DND-41 (cell line): ENCODE measurements around the gene CADM2.

Experiments
- ATAC-seq: fragments of 200-7000 bp; cut with Tn5 transposase; 3 replicates; pipeline ENCODE4 v1.9.1; 2021; ENCODE audit warnings: low read depth; ENCODE audit not compliant: insufficient read depth
- DNase-seq: peaks from one replicate; pipeline ENCODE4 v3.0.0-alpha.2; 2020
- H2AFZ ChIP-seq: 2 replicates; pipeline ENCODE4 v1.6.0; 2012; ENCODE audit warnings: low read depth, low read length
- H3K27ac ChIP-seq: 2 replicates; pipeline ENCODE4 v1.5.1; 2012; ENCODE audit warnings: low read length, inconsistent platforms
- H3K27me3 ChIP-seq: fragments of 200-600 bp; sonication (generic); 2 replicates; pipeline ENCODE4 v1.6.0; 2012; ENCODE audit warnings: low read length, mild to moderate bottlenecking, inconsistent platforms; ENCODE audit not compliant: insufficient read depth, poor library complexity
- H3K36me3 ChIP-seq: 2 replicates; pipeline ENCODE4 v1.5.1; 2012; ENCODE audit warnings: low read length, inconsistent platforms; ENCODE audit not compliant: insufficient read depth
- H3K4me1 ChIP-seq: 2 replicates; pipeline ENCODE4 v1.5.1; 2012; ENCODE audit warnings: mild to moderate bottlenecking, low read length; ENCODE audit not compliant: insufficient read depth
- H3K4me2 ChIP-seq: 2 replicates; pipeline ENCODE4 v1.6.0; 2012; ENCODE audit warnings: mild to moderate bottlenecking, moderate library complexity, low read length, inconsistent platforms; ENCODE audit not compliant: insufficient read depth
- H3K4me3 ChIP-seq, 2 experiments: fragments of 200-600 bp in 1 of 2; shearing (Covaris generic) in 1 of 2; 2 replicates each; pipeline ENCODE4 v1.5.1; 2012 to 2016; ENCODE audit warnings: inconsistent platforms in 2 of 2, low read length in 2 of 2, mild to moderate bottlenecking in 2 of 2, low read depth in 1 of 2, moderate library complexity in 1 of 2
- H3K79me2 ChIP-seq: 2 replicates; pipeline ENCODE4 v1.6.0; 2012; ENCODE audit warnings: low read length, inconsistent platforms; ENCODE audit not compliant: insufficient read depth
- H3K9ac ChIP-seq: 2 replicates; pipeline ENCODE4 v1.6.0; 2012; ENCODE audit warnings: low read depth, mild to moderate bottlenecking, inconsistent platforms, low read length, moderate library complexity
- H3K9me3 ChIP-seq: 2 replicates; pipeline ENCODE4 v1.5.1; 2012; ENCODE audit warnings: low read length, moderate library complexity, mild to moderate bottlenecking, inconsistent platforms; ENCODE audit not compliant: insufficient read depth, severe bottlenecking
- H4K20me1 ChIP-seq: 2 replicates; pipeline ENCODE4 v1.6.0; 2012; ENCODE audit warnings: low read length; ENCODE audit not compliant: insufficient read depth
- CTCF ChIP-seq: IDR thresholded peaks from 2 replicates; pipeline ENCODE4 v1.5.1; 2012; ENCODE audit warnings: borderline replicate concordance, low read length, moderate library complexity, mild to moderate bottlenecking; ENCODE audit not compliant: poor library complexity, severe bottlenecking; ENCODE audit errors: extremely low read depth
- EZH2 ChIP-seq: IDR thresholded peaks from 3 replicates; pipeline ENCODE4 v1.6.1; 2012; ENCODE audit warnings: borderline replicate concordance, low read depth, mild to moderate bottlenecking, moderate library complexity, low read length, inconsistent platforms; ENCODE audit not compliant: severe bottlenecking

The CADM2 gene

GRCh38 chr3:85370341-85370740, 411.6 kb downstream of the CADM2 start:
- Histone ChIP-seq H3K27ac (no peak overlapping the region), H3K4me3 (no peak overlapping the region), H2AFZ (no peak overlapping the region), H3K4me2 (no peak overlapping the region), H3K9ac (no peak overlapping the region), H3K36me3 (no peaks in the 10 kb centered on the region), H4K20me1 (no peaks in the 10 kb centered on the region), H3K79me2 (no peaks in the 10 kb centered on the region), H3K27me3 (no peaks in the 10 kb centered on the region), H3K9me3 (no peaks in the 10 kb centered on the region), H3K4me1 (no peaks in the 10 kb centered on the region)
- no peak for DNase-seq
- no peak for TF ChIP-seq EZH2
- TF ChIP-seq CTCF, result no peak
- ATAC-seq, result no peak

- H4K20me1 ChIP-seq, result no peaks in the 10 kb centered on the region
- no peaks in the 10 kb centered on the region for H3K79me2 ChIP-seq
- no peak overlapping the region for H3K4me2 ChIP-seq
- no peaks in the 10 kb centered on the region for H3K36me3 ChIP-seq
- H3K27ac ChIP-seq, result no peak overlapping the region
- no peak overlapping the region for H3K4me3 ChIP-seq
- ATAC-seq (no peak), DNase-seq (no peak)
- no peaks in the 10 kb centered on the region for H3K4me1 ChIP-seq
- H3K9me3 ChIP-seq, result no peaks in the 10 kb centered on the region
- no peak overlapping the region for H3K9ac ChIP-seq
- H3K27me3 ChIP-seq, result no peaks in the 10 kb centered on the region
- TF ChIP-seq EZH2 (no peak), CTCF (no peak)
- H2AFZ ChIP-seq, result no peak overlapping the region
Measured at GRCh38 chr3:85376131-85376530, 417.3 kb downstream of the CADM2 start.

DNA sequence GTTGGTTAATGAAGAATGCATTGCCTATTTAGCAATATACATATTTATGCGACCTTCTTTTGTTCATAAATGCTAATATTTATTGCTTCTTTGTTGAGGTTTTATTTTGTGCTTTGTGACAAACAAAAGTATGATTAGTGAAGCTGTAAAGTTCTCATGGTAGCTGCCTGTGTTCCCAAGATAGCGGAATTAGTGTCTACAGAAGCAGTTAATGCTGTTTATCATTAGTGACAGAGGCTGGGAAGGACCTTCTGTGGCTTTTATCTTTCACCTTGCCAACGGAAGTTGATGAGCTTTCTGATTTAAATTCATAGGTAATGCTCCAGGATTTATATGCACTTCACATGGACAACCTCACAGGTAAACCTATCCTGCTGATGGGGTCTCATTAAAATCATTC, 418.3 kb downstream of the CADM2 start:
- no peak overlapping the region for H3K27ac ChIP-seq
- no peak overlapping the region for H3K4me3 ChIP-seq
- H3K4me1 ChIP-seq, result no peaks in the 10 kb centered on the region
- TF ChIP-seq CTCF (no peak), EZH2 (no peak)
- H2AFZ ChIP-seq, result no peak overlapping the region
- no peak for ATAC-seq
- H3K27me3 ChIP-seq, result no peaks in the 10 kb centered on the region
- no peak for DNase-seq
- no peak overlapping the region for H3K9ac ChIP-seq
- no peaks in the 10 kb centered on the region for H4K20me1 ChIP-seq
- no peak overlapping the region for H3K4me2 ChIP-seq
- H3K79me2 ChIP-seq, result no peaks in the 10 kb centered on the region
- H3K9me3 ChIP-seq, result no peaks in the 10 kb centered on the region
- no peaks in the 10 kb centered on the region for H3K36me3 ChIP-seq

- no peak for ATAC-seq
- H2AFZ ChIP-seq, result no peak overlapping the region
- TF ChIP-seq CTCF, result no peak
- TF ChIP-seq EZH2, result no peak
Measured at GRCh38 chr3:85384372-85384771, 425.6 kb downstream of the CADM2 start.

More at GRCh38 chr3:85384372-85384771, 425.6 kb downstream of the CADM2 start:
- no peak for DNase-seq
- Histone ChIP-seq H4K20me1 (no peaks in the 10 kb centered on the region), H3K4me2 (no peak overlapping the region), H3K9me3 (no peaks in the 10 kb centered on the region), H3K4me1 (no peaks in the 10 kb centered on the region), H3K27ac (no peak overlapping the region), H3K79me2 (no peaks in the 10 kb centered on the region), H3K9ac (no peak overlapping the region), H3K36me3 (no peaks in the 10 kb centered on the region), H3K27me3 (no peaks in the 10 kb centered on the region), H3K4me3 (no peak overlapping the region)
